ENCODE data around the gene CTDSPL. TPM values are rescaled to one million over a fixed set of nuclear protein-coding genes. Genes with fewer than 3 reads are reported as not detected.

Gene CTDSPL
- total and polyA plus RNA-seq, 2 of the 13 experiments (the other 11 are each of a cell fraction or from before 2014, with no cell fraction given), result 26.1 to 142 TPM

DNA sequence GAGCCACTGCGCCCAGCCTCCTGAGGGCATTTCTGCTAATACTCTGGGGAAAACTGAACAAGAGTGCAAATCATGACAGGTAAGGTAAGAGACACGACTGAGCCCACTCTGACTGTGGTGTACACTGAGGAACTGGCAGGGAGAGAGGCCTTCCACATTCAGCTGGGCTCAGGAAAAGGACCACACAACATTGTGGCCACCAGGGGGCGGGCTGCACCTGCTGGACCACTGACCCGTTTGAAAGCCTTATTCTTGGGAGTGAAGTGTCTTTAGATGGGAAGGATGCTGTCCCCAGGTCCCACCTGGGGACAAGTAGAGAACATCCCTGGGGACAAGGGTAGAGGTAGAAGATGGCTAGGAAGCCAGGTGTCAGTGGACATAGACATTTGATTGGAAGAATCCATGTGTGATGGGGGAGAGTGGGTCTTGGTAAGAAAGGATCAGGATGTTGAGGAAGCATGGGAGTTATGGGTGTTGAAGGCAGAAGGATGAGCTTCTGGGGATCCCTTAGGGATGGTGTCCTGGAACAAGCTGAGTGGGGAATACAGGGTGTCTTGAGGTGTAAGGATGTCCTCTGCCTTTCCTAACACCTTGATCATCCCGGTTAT is 6.2 kb upstream of the CTDSPL start:
- Histone ChIP-seq H2AFZ (ENCODE audit: low read length) (no peak overlapping the region), H3K79me2 (ENCODE audit: insufficient read depth, low read length) (peaks cover 10% of the 10 kb centered on the region), H4K20me1 (ENCODE audit: insufficient read depth, low read length) (no peaks in the 10 kb centered on the region), H3K36me3 (replicated peaks in 1 of 2; ENCODE audit: control insufficient read depth in 1 of 2, insufficient read depth in 2 of 2, low read length in 2 of 2) (no peaks in the 10 kb centered on the region; a peak in 1 of 5 replicates), H3K4me3 (replicated peaks in 1 of 3; ENCODE audit: insufficient read depth in 1 of 3, low read depth in 2 of 3, low read length in 3 of 3) (no peak overlapping the region), H3K4me1 (ENCODE audit: insufficient read depth, low read length) (peaks cover 12% of the 10 kb centered on the region), H3K4me2 (ENCODE audit: low read depth, low read length) (no peak overlapping the region), H3K27ac (ENCODE audit: extremely low read length, insufficient read depth, low read length) (no peak overlapping the region), H3K27me3 (ENCODE audit: control insufficient read depth in 1 of 2, insufficient read depth in 2 of 2, low read length in 2 of 2) (no peaks in the 10 kb centered on the region), H3K9ac (ENCODE audit: insufficient read depth, low read depth, low read length) (no peak overlapping the region), H3K9me3 (ENCODE audit: low read length) (no peaks in the 10 kb centered on the region)
- FAIRE-seq (peak; percentile 94), DNase-seq (ENCODE audit: low spot score) (peak; percentile 53), ATAC-seq (peak; percentile 74)
- WGBS (ENCODE audit: low lambda C conversion rate), result 31% methylated on average over 5 of the region's 5 CpGs
- in situ Hi-C loops (cut with HindIII; ENCODE audit: extremely low pct_ligation_motif_present, low pct_unique_long_range_greater_than_20kb), result loop anchor here (5.0 kb wide), 2 partner anchors 112 to 147 kb away; no protein-coding TSS in a partner anchor
- intact Hi-C loops (cut with micrococcal nuclease; ENCODE audit: unreplicated experiment), result loop anchor here (1.0 kb wide), 2 partner anchors 112 to 148 kb away; no protein-coding TSS in a partner anchor
- ChIA-PET CTCF (ENCODE audit: low intra/inter-chr PET ratio, low total read pairs) (interaction anchor here (0.8 to 3.2 kb wide), 6 partner anchors 55 to 148 kb away, joined by 3 to 59 read pairs (median 5); no protein-coding TSS in a partner anchor), POLR2A (interaction anchor here (1.0 to 2.8 kb wide), 4 partner anchors 31 to 125 kb away, joined by 3 to 18 read pairs (median 4); no protein-coding TSS in a partner anchor)
- no TSS peak for BruUV-seq (replicated peaks)
- TF ChIP-seq PAX8 (CRISPR knock-in tag; IDR thresholded peaks at IDR 0.05; ENCODE audit: borderline replicate concordance) (no peak), HOXA3 (CRISPR knock-in tag; IDR thresholded peaks at IDR 0.05) (no peak), YEATS2 (CRISPR knock-in tag; IDR thresholded peaks at IDR 0.05; ENCODE audit: borderline replicate concordance) (no peak), FOXA3 (CRISPR knock-in tag; IDR thresholded peaks at IDR 0.05) (no peak), ZNF205 (CRISPR knock-in tag; IDR thresholded peaks at IDR 0.05) (no peak), YEATS4 (CRISPR knock-in tag; IDR thresholded peaks at IDR 0.05; ENCODE audit: borderline replicate concordance) (no peak), CREM (IDR thresholded peaks at IDR 0.05) (no peak), CREM (CRISPR knock-in tag; IDR thresholded peaks at IDR 0.05) (no peak), ZFX (CRISPR knock-in tag; IDR thresholded peaks at IDR 0.05; ENCODE audit: low read depth) (peak; percentile 34; the same call in 1 of the 2 replicates), ARID4A (CRISPR knock-in tag; IDR thresholded peaks at IDR 0.05; ENCODE audit: borderline replicate concordance) (no peak; the same call in 1 of the 2 replicates), THAP11 (CRISPR knock-in tag; IDR thresholded peaks at IDR 0.05) (0 out of 2 replicates have a peak, but pooled peaks have one; percentile 30), MED13 (CRISPR knock-in tag; IDR thresholded peaks at IDR 0.05) (no peak), GATAD2A (CRISPR knock-in tag; IDR thresholded peaks at IDR 0.05) (peak; percentile 28; the same call in 1 of the 2 replicates), ZNF569 (CRISPR knock-in tag; IDR thresholded peaks at IDR 0.05; ENCODE audit: borderline replicate concordance) (no peak), NR2F2 (IDR thresholded peaks at IDR 0.05; ENCODE audit: borderline replicate concordance, low read depth) (no peak)
- TF ChIP-seq, protein P1, sequence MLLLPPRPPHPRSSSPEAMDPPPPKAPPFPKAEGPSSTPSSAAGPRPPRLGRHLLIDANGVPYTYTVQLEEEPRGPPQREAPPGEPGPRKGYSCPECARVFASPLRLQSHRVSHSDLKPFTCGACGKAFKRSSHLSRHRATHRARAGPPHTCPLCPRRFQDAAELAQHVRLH (CRISPR knock-in tag; IDR thresholded peaks at IDR 0.05; ENCODE audit: borderline replicate concordance, low read depth), result peak; percentile 21; the same call in 1 of the 2 replicates
- TF ChIP-seq, protein P2, sequence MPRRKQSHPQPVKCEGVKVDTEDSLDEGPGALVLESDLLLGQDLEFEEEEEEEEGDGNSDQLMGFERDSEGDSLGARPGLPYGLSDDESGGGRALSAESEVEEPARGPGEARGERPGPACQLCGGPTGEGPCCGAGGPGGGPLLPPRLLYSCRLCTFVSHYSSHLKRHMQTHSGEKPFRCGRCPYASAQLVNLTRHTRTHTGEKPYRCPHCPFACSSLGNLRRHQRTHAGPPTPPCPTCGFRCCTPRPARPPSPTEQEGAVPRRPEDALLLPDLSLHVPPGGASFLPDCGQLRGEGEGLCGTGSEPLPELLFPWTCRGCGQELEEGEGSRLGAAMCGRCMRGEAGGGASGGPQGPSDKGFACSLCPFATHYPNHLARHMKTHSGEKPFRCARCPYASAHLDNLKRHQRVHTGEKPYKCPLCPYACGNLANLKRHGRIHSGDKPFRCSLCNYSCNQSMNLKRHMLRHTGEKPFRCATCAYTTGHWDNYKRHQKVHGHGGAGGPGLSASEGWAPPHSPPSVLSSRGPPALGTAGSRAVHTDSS (CRISPR knock-in tag; conservative IDR thresholded peaks at IDR 0.05), result no peak
- TF ChIP-seq, protein P3, sequence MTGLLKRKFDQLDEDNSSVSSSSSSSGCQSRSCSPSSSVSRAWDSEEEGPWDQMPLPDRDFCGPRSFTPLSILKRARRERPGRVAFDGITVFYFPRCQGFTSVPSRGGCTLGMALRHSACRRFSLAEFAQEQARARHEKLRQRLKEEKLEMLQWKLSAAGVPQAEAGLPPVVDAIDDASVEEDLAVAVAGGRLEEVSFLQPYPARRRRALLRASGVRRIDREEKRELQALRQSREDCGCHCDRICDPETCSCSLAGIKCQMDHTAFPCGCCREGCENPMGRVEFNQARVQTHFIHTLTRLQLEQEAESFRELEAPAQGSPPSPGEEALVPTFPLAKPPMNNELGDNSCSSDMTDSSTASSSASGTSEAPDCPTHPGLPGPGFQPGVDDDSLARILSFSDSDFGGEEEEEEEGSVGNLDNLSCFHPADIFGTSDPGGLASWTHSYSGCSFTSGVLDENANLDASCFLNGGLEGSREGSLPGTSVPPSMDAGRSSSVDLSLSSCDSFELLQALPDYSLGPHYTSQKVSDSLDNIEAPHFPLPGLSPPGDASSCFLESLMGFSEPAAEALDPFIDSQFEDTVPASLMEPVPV (CRISPR knock-in tag; IDR thresholded peaks at IDR 0.05), result no peak

All from HepG2 (cell line).